HG02610 (cell line): ENCODE results near the gene KRT86.
"Not testable (repeated sequence)": the region's sequence is repeated elsewhere in the genome, so short reads cannot be mapped to it uniquely, and the experiment has no call there.

Experiments
- ATAC-seq: cut with Tn5 transposase; IDR thresholded peaks from one replicate; pipeline ENCODE4 v1.9.1; 2021; ENCODE audit warnings: mild to moderate bottlenecking, moderate library complexity; ENCODE audit not compliant: unreplicated experiment

Gene KRT86

DNA sequence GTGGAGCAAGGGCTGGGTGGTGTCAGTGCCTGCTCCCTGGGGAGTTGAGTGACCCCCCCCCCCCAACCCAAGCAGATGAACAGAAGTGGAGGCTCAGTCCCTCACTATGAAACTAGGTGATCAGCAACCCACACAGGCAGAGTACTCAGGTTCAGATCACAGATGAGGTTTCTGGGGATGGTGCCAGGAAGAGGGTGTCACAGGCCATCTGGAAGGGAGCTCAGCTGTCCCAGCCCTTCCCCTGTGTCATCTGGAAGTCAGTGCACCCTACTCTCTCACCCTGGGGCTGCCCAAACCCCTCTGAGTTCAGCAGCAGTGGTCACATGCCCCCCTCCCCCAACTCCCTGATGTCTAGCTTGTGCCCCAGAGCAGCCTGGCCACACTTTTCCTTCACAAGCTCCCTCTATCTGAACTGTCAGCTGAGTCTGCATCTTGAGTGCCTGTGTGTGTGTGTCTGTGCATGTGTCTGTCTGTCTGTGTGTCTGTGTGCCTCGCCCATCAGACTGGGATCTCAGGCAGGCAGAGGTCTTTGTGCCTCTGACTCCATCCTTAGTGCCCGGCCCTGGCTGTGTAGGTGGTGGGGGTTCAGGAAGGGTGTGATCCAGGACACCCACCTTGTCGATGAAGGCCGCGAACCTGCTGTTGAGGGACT lies 16.2 kb downstream of the KRT86 start:
- not testable (repeated sequence) for ATAC-seq

DNA sequence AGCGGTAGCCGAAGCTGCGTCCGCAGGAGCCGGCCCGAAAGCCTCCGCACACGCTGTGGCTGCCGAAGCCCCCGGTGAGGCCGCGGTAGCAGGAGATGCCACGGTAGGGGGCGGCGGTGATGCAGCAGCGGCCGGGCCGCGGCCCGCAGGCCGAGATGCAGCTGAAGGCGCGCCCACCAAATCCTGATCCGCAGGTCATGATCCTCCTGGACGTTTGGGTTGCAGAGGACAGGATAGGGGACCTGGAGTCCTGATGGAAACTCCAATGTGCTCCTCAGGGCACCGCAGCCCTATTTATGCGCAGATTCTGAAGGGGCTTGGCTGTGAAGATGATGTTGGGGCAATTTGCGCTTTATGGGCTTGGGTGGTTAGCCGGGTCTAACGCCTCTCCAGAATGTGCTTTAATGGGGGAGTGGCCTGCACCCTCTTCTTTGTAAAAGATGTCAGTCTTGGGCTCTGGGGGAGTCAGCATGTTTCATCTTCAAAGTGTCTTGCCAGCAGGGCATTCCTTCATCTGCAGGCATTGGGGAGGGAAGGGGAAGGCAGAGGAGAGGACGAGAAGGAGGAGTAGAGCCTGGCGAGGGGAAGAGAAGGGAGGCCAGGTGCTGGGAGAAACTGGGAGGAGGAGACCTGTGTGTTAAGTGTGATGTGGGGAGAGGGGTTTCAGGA lies 17.0 kb downstream of the KRT86 start, which contains the start of gene KRT81:
Gene KRT81, minus strand, starts transcription at position 268 of the 669 bp plus-strand sequence. Its CDS starts 69 bp downstream, at position 199.
- no peak for ATAC-seq

DNA sequence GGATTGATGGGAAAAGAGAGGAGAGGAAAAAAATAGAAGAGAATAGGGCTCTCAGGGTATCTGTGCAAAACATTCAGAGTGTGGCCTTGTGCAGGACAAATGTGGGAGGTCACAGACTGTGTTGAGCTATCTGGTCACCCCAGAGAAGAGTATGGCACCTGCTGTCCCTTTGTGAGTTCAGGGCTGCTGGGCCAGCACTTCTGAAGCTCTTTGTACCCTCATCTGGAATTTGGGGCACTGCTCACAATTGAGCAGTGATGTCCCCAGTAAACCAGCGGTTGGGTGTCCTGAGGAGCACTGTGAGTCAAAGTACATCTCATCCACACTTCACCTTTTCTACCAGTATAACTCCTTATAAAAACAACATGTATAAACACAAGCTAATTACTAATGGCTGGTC lies 19.5 kb downstream of the KRT86 start:
- no peak for ATAC-seq

DNA sequence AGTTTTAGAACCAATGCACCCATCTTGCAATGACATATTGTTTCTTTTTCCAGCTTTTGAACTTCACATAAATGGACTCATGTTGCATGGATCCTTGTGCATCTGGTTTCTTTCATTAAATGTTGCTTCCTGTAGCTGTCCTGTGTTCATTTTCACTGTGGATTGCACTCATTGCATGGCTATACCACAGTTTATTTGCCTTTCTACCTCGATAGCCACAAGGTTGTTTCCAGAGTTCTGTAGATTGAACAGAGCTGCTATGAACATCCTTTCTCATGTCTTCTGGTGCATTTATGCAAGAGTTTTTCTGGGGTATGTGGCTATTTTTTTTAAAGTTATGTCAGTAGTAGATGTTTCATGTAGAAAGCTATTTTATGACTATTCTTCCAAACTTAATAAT lies 20.4 kb downstream of the KRT86 start:
- ATAC-seq: no peak

DNA sequence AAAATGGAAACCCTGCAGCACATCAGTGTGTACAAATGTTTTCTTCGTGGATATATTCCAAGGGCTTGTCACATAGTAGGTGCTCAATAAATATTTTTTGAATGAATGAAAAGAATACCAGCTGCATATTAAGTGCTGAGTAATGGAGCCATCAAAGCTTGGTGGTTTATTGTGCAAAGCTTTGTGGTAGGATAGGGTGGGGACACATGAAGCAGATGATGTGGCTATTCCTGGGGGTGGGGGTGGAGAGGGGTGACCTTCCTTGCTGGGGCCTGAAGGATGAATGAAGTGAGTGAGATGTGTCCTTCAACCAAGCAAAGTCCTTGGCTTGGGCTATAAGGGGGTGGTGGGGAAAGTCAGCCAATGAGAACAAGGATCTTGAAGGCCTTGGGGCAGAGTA lies 21.2 kb downstream of the KRT86 start:
- ATAC-seq: no peak

DNA sequence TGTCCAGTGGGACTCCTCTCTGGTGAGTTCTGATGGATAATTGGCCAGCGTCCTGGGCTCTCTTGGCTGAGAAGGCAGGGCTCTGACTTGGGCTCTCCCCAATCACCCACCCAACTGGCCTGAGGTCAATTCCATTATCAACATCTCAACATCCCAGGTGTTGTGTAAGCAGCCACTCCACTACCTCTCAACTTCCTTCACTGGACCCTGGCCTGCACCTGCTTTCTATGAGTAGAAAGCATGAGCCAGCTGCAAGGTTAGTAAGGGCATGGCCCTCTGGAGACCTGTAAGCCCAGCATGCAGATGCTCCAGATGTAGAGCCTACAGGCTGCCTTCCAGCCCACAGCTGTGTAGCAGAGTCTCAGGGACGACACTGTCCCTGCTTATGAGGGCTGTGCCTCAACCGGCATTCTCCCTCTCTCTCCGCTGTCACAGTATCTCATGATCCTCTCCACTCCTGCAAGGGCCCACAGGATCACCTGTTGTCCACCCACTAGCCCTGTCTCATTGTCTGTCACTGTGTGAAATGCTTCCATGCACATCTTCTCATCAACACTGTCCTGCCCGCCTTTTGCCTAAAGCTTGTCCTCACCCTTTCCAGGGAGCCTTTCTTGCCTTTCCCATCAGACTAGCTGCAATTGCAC lies 22.2 kb downstream of the KRT86 start:
- no peak for ATAC-seq

DNA sequence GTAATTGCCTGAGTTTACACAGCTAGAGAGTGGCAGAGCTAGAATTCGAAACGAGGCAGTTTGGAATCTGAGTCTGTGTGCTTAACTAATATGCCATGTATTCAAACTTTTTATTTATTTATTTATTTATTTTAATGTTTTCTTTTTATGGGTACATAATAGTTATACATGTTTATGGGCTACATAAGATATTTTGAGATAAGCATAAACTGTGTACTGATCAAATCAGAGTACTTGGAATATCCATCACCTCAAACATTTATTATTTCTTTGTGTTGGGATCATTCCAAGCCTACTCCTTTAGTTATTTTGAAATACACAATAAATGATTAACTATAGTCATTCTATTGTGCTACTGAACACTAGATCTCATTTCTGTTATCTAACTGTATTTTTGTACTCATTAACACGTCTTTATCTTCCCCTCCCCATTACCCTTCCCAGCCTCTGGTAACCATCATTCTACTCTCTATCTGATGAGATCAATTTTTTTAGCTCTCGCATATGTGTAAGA lies 24.3 kb downstream of the KRT86 start:
- ATAC-seq: no peak

DNA sequence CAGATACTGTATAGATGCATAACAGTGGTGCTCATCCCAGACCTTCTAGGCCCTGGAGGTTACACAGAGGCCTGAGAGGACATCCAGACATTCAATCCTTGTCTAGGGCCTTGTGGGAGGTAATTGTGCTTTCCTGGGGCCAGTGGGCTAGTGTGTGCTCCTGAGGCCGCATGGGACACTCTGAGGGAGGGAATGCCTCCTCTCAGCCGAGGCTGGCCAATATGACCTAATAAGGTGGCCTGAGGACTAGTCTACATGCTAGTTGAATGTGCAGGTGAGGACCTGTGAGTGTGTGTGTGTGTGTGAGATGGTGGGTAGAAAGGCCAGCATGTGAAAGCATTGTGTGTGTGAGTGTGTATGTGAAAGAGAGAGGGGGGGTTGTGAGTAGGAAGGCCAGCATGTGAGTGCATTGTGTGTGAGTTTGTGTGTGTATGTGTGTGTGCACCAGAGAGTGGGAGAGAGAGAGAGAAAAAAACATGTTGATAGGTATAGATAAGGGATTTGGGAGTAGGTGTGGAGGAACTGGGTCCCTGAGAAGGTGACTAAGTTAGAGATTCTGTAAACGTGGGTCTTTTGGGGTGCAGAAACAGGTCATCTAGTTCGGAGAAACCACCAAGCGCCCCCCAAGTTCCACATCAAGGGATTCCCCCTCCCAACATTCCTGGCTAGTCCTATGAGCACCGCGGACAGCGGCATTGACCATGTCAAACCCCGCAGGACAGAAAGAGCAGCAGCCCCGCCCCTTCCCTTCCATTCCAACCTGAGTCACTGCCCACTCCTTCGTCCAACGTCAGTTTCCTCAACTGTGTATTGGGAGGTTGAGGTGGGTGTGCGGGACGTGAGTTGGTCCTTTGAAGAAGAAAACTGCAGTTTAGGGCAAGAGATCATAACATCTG lies 26.6 kb downstream of the KRT86 start:
- no peak for ATAC-seq

DNA sequence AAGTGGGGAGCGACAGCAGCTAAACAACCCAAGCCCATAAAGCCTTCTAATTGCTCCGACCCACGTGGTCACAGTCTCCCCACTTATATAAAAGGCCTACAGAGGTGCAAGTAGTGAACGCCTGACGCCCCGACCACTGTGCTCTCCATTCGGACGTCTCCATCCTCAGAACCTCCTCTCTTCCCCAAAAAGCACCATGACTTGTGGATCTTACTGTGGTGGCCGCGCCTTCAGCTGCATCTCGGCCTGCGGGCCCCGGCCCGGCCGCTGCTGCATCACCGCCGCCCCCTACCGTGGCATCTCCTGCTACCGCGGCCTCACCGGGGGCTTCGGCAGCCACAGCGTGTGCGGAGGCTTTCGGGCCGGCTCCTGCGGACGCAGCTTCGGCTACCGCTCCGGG lies 27.3 kb downstream of the KRT86 start:
- ATAC-seq: not testable (repeated sequence)

DNA sequence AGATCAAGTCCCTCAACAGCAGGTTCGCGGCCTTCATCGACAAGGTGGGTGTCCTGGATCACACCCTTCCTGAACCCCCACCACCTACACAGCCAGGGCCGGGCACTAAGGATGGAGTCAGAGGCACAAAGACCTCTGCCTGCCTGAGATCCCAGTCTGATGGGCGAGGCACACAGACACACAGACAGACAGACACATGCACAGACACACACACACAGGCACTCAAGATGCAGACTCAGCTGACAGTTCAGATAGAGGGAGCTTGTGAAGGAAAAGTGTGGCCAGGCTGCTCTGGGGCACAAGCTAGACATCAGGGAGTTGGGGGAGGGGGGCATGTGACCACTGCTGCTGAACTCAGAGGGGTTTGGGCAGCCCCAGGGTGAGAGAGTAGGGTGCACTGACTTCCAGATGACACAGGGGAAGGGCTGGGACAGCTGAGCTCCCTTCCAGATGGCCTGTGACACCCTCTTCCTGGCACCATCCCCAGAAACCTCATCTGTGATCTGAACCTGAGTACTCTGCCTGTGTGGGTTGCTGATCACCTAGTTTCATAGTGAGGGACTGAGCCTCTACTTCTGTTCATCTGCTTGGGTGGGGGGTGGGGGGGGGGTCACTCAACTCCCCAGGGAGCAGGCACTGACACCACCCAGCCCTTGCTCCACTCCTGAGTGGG lies 27.9 kb downstream of the KRT86 start:
- ATAC-seq: not testable (repeated sequence)

DNA sequence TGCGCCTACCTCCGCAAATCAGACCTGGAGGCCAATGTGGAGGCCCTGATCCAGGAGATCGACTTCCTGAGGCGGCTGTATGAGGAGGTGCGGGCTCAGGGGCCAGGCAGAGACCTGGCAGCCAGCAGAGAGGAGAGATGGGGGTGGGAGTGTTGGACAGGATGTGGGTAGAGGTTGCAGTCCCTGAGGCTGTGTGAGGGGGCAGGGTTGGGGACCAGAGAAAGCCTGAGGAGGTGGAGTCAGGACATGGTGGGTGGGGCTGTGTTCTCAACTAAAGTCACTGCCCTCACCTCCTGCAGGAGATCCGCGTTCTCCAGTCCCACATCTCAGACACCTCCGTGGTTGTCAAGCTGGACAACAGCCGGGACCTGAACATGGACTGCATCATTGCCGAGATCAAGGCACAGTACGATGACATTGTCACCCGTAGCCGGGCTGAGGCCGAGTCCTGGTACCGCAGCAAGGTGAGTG lies 30.5 kb downstream of the KRT86 start:
- peak; percentile 76 for ATAC-seq

DNA sequence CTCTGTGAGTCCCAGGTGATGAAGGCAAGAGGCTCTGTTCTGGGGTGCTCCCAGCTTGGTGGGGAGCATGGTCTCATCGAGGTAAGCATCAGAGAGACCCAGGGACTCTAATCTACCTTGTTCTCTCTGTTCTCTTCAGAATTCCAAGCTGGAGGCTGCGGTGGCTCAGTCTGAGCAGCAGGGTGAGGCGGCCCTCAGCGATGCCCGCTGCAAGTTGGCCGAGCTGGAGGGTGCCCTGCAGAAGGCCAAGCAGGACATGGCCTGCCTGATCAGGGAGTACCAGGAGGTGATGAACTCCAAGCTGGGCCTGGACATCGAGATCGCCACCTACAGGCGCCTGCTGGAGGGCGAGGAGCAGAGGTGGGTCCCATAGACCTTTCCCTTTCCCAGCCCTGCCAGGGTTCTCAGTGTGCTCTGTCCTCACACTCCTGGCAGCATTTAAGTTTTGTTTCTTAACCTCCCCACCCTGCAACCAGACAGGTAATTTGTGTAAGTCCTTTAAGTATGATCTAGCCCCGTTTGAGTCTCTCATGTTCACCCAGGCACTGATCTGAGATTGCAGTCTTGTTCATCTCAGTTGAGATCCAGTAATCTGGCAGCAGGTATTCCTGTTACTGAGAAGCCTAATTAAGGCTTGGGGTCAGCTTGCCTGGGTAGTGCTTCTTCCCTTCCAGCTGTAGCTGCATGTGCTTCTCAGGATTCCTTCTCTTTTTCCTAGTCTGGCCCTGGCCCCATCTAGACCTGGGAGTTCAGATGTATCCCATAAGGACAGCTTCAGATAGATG lies 31.7 kb downstream of the KRT86 start:
- no peak for ATAC-seq

DNA sequence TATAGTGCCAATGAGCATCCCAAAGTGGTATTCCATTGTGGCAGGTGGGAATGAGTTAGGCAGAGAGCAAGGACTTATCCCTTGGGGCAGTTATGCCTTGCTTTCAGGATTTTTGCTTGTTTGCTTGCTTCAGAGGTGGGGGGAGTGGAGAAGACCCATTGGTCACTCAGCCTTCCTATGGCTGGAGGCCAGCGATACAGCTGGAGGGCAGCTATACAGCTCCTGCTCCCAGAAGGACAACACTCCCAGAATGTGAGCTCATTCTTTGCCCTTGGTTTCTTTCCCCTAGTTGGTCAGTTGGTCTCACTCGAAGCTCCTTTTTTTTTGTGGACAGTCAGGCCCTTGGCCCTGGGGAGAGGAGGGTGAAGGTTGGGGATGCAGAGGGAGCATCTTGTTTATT lies 32.3 kb downstream of the KRT86 start:
- no peak for ATAC-seq

DNA sequence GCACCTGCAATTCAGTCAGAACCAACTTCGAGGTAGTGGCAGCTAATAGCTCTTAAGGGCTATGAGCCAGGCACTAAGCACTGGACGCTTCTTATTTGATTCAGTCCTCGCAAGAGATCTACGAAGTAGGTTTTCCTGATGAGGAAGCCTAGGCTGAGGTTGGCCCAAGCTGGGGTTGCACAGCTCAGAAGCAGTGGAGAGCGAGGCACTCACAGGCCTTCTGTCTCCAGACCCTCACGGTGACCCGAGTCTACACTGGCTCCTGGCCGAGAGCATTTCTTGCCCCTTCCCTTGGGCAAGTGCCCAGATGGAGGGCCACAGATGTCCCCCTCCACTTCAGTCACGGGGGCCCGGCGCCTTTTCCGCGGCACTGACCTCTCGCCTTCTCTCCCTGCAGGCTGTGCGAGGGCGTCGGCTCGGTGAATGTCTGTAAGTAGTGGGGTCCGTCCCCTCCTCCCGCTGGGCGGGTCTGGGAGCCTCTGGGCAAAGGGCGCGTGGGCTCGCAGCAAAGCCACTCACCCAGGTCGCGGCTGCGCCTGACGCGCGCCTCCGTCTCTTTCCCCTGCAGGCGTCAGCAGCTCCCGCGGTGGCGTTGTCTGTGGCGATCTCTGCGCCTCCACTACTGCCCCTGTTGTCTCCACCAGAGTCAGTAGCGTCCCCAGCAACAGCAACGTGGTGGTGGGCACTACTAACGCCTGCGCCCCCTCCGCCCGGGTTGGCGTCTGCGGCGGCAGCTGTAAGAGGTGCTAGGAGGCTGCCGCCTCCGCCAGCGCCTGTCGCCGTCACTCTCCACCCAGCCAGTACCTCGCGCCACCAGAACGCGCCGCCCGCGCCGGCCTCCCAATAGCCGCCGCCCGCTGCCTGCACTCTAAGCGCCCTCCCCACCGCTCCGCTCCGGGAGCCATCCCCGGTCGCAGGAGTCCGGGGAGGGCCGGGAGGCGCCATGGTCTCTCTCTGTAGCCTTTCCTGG lies 33.7 kb downstream of the KRT86 start:
- no peak for ATAC-seq

DNA sequence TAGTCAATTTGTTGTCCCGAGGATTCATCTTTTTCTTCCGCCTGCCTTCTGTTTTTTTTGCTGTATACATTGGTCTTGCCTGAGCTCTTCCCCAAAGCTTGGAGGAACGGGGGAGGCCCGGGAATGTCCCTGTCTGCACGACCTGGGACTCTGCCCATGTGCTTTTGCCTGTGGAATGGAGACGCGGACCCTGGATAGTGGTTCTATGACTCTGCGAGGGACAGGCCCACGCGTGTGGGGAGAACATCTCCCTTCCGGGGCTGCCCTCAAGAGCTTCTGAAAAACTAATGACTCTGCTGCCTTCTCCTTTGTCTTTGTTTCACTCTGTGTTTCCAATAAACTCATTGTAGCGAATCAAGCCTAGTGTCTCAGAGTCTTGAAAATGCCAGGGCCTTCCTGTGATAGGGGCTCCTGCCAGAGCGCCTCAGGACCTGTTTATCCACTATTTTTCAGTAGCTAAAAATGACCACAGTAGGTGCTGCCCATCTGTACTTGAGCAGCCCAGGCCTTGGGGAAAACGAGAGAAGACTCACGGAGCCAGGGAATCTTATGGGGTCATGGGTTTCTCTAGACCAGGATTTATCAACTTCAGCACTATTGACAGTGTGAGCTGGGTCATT lies 34.5 kb downstream of the KRT86 start:
- ATAC-seq: no peak

DNA sequence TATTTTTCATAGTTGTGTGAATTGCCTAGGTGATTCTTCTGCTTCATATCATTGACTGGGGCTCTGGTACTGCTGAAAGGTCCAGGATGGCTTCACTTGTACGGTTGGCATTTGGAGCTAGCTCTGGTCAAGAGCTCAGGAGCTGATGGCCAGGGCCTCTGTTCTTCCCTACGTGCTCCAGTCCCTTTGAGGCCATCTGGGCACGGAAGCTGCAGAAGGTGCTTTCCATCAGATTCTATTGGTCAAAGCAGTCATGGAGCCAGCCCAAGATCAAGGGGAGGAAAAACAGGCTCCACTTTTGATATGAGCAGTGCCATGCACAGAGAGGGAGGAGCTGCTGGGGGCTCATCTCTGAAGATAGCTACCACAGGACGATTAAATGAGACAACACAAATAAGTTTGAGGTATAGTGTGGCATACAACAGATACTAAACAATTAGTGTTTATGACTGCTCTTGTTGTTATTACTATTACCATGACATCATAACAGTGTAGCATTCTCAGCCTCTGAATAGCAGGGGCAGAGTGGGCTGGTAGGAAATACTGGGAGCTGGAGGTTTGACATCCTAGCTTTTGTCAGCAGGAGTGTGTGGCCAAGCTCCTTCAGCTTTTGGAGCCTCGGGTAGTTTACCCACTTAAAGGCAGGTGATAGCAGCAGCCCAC lies 36.3 kb downstream of the KRT86 start:
- ATAC-seq: no peak

DNA sequence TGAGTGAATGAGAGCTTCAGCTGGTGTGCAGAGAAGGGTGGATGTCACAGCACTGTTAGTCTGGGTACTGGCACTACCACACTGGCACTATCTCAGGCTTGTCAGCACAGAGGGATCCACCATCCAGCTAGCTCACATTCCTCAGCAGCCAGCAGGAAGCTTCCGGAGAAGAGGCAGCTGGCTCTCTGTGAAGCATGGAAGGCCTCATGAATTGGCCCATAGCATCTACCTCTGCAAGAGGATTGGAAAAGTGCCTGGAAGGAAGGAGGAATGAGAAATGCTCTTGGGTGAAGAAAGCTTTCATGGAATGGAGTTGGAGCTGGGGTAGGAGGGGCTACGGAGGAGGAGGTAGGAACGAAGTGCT lies 36.8 kb downstream of the KRT86 start:
- ATAC-seq: no peak
